ENCODE data around the gene ULK1. TPM values are rescaled to one million over a fixed set of nuclear protein-coding genes. Genes with fewer than 3 reads are reported as not detected.

ULK1 gene
- polyA plus RNA-seq, 1 donor from 2014 or later, result 1.6 TPM

DNA sequence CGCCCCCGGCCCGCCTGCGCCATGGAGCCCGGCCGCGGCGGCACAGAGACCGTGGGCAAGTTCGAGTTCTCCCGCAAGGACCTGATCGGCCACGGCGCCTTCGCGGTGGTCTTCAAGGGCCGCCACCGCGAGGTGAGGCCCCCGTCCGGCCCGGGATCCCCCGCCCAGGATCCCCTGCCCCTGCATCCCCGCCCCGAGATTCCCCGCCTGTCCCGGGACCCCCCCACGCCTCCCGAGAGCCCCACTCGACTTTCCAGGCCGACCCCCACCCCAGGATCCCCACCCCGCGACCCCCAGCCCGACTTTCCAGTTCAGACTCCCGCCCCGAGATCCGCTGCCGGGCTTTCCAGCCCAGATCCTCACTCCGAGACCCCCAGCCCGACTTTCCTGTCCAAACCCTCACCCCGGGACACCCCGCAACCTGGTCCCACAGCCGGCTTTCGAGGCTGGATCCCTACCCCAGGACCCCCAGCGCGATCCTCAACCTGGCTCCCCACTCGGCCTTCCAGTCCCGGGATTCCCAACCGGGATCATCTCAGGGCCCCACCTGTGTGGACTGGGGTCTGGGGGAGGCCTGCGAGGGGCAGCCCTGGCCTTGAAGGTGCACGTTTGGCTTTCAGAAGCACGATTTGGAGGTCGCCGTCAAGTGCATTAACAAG lies 688 bp downstream of the ULK1 start:
- peak overlapping the region; percentile 82 to 95 (median 90) for H3K4me3 Mint-ChIP-seq

DNA sequence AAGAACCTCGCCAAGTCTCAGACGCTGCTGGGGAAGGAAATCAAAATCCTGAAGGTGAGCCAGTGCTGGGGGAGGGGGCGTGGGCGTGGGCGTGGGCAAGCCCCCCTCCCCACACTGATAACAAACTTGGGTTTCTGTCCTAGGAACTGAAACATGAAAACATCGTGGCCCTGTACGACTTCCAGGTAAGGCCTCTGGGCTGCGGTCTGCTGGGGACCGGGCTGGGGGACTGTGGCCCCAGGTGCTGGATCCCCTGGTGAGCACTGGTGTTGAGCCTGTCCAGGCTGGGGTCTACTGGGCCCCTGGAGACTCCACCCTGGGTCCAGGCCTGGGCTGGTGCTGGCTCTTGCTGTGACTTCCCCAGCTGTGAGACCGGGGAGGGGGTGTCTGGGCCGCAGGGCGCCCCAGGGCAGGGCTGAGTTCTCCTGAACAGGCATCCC lies 1.2 kb downstream of the ULK1 start:
- Mint-ChIP-seq H3K27me3 (no peaks in the 10 kb centered on the region), H3K4me3 (peak overlapping the region; percentile 82 to 95 (median 90)), H3K9me3 (no peaks in the 10 kb centered on the region), H3K4me1 (peaks cover 0 to 6% (median 5%) of the 10 kb centered on the region in 3 donors), H3K27ac (peak overlapping the region; percentile 39 to 89 (median 86)), H3K36me3 (peaks cover 2% of the 10 kb centered on the region)

More for the DNA sequence above, 688 bp downstream of the ULK1 start:
- Mint-ChIP-seq H3K27ac (peak overlapping the region; percentile 39 to 89 (median 86)), H3K9me3 (no peaks in the 10 kb centered on the region), H3K36me3 (peaks cover 2% of the 10 kb centered on the region), H3K4me1 (peaks cover 0 to 5% (median 5%) of the 10 kb centered on the region in 3 donors), H3K27me3 (no peaks in the 10 kb centered on the region)

DNA sequence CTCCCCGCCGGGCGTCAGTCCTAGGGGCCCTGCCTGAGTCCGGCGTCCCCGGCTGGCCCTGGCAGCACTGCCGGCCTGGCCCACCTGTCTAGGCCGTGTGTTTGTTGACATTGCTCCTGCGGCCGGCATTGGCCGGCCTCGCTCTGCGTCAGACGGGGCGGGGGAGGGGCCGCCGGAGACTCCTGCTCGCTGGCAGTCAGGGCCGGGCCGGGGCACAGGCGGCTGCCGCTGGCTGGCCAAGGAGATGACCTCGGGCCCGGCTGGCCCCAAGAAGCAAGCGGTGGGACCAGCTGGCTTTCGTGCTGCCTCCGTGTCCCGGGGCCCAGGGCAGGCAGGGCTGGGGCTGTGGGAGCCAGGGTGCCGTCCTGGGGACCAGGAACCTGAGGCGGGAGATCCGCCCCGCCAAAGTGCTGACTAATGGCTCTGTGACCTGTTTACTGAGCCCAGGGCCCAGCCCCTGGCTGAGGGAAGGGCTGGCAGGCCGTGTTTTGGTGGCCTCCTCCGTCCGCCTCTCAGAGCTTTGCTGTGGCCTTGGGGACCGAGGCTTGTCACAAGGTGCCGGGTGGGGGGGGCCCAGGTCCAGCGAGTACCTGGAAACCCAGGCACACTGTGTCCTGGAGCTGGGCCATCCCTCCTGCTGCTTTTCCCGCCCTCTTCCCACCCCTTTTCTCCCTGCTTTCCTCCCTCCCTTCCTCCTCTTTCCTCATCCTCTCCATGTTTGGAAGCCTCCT lies 1.8 kb downstream of the ULK1 start:
- no peaks in the 10 kb centered on the region for H3K27me3 Mint-ChIP-seq
- H3K27ac Mint-ChIP-seq, result peak overlapping the region in 1 of 3 donors; percentile 89

DNA sequence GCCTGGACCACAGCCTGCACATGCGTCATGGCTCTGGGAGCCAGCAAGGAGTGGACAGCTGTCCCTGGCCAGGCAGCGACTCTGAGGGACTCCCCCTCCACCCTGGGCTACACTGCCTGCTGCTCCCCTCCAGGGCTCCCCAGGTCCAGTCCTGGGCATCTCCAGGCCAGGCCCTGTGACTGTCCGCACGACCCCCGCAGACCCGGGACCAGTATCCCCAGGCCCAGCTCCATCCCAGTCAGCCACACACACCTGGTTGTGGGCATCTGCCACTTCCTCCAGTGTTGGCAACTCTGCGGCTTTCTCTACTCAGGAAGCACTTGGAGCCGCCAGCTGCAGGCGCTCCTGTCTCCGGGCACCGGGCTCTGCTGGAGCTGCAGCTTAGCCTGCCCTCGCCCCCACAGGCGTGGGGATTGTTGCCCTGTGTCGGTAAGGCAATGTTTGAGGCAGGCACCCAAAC lies 2.4 kb downstream of the ULK1 start:
- H3K36me3 Mint-ChIP-seq, result peaks cover 2% of the 10 kb centered on the region
- H3K27me3 Mint-ChIP-seq, result no peaks in the 10 kb centered on the region
- peak overlapping the region in 2 of 4 donors; percentile 38 to 79 for H3K4me3 Mint-ChIP-seq
- no peaks in the 10 kb centered on the region for H3K9me3 Mint-ChIP-seq
- H3K27ac Mint-ChIP-seq, result peak overlapping the region in 1 of 3 donors; percentile 3
- H3K4me1 Mint-ChIP-seq, result peaks cover 0 to 6% (median 5%) of the 10 kb centered on the region in 3 donors

More for the DNA sequence above, 1.8 kb downstream of the ULK1 start:
- H3K36me3 Mint-ChIP-seq, result peaks cover 2% of the 10 kb centered on the region
- H3K4me3 Mint-ChIP-seq, result peak overlapping the region; percentile 82 to 95 (median 90)
- H3K9me3 Mint-ChIP-seq, result no peaks in the 10 kb centered on the region
- H3K4me1 Mint-ChIP-seq, result peaks cover 0 to 6% (median 5%) of the 10 kb centered on the region in 3 donors

DNA sequence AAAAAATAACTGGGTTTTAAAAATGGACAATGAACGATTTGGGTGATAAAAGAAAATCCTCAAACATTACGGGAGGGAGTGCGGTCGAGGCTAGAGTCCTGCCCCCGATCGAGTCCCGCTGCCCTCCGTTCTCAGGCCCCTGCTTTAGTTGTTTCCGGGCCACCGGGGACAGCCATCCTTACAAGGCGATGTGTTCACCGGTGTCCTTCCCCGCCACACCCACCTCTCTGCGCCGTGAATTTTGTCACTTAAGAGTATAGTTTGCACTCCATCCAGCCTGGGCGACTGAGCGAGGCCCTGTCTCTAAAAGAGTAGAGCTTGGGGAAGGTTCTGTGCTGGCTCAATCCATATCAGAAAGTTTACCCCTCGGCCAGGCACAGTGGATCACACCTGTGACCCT lies 2.9 kb downstream of the ULK1 start:
- Mint-ChIP-seq H3K4me3 (peak overlapping the region in 3 of 4 donors; percentile 48 to 79 (median 70)), H3K27ac (peak overlapping the region in 1 of 3 donors; percentile 3), H3K9me3 (no peaks in the 10 kb centered on the region), H3K36me3 (peaks cover 2% of the 10 kb centered on the region), H3K4me1 (peaks cover 0 to 8% (median 5%) of the 10 kb centered on the region in 3 donors), H3K27me3 (no peaks in the 10 kb centered on the region)

DNA sequence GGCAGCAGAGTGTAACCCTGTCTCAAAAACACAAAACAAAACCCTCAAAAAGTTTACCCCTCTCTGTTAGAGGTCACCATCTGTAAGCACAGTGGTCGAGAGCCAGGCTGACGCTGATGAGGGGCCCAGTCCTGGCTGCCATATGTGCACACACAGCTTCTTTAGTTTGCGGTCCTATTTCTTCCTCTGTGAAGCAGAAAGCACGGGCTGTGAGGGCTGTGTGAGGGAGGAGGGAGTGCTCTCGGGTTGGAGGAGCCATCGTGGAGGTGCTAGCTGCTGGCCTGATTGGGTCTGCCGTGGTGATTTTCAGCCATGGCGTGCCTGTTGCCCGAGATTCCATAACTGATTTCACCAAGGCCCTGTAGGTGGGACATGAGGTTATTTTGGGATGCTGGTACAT lies 3.5 kb downstream of the ULK1 start:
- no peaks in the 10 kb centered on the region for H3K9me3 Mint-ChIP-seq

DNA sequence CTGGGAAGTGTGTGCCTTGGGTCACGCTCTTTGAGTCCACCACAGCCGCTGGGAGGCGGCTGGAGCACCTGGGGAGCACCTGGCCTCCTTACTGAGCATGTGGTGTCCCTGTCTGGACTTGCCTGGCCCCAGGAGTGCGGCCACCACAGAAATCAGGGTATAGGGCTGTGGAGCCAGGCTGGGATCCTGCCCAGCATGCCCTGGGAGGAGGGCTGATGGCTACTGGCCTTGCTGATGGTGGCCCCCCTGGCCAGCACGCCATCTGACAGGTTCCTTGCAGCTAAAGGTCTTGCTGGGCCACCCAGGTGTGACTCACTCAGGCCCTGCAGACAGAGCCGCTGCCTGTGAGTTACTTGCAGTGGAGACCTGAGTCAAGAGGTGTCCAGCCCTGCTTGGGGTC lies 6.0 kb downstream of the ULK1 start:
- no peak overlapping the region for H3K27ac Mint-ChIP-seq
- H3K9me3 Mint-ChIP-seq, result no peaks in the 10 kb centered on the region
- peaks cover 0 to 8% (median 4%) of the 10 kb centered on the region in 3 donors for H3K4me1 Mint-ChIP-seq
- H3K4me3 Mint-ChIP-seq, result no peak overlapping the region
- H3K27me3 Mint-ChIP-seq, result no peaks in the 10 kb centered on the region
- H3K36me3 Mint-ChIP-seq, result peaks cover 2% of the 10 kb centered on the region

More for the DNA sequence above, 3.5 kb downstream of the ULK1 start:
- Mint-ChIP-seq H3K27ac (no peak overlapping the region), H3K36me3 (peaks cover 2% of the 10 kb centered on the region), H3K27me3 (no peaks in the 10 kb centered on the region), H3K4me3 (peak overlapping the region; percentile 7 to 82 (median 52)), H3K4me1 (peaks cover 0 to 8% (median 5%) of the 10 kb centered on the region in 3 donors)

DNA sequence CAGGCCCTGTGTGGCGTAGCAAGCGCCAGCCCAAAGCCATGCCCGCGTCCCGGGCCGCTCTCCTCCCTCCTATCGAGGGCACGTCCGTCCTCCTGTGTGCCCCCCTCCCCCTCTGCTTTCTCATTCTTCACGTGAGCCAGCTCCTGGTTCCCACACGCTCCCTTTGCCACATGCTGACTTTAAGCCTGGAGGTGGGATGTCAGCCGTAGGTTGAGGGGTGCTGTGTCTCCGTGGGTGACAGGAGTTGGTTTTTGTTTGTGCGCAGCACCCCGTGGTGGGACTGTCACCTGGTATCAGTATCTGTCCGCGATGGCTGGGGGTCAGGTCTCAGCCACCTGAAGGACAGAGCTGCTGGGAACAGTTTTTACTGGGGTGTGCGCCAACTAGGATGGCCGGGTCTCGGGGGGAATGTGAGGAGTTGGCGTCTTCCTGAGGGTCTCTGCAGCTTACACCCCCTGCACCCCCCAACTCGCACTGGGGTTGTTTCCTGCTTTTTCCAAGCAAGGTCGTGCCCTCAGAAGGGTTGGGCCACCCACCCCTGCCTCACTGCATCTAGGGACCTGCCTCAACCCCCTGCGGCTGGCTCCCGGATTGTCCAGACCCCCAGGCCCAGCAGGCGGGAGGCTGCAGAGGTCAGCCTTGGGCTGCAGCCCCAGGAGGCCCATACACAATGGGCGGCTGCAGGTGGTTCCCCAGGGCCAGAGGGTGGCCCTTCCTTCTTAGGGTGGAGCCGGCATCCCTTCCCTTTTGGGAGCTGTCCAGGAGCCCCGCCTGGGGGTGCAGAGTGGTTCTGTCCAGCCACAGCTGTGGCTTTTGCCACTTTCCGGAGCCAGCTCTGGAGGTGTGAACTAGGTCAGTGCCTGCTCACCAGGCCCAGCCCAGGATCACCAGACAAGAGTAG lies 7.3 kb downstream of the ULK1 start:
- peak overlapping the region in 1 of 4 donors; percentile 73 for H3K4me3 Mint-ChIP-seq

DNA sequence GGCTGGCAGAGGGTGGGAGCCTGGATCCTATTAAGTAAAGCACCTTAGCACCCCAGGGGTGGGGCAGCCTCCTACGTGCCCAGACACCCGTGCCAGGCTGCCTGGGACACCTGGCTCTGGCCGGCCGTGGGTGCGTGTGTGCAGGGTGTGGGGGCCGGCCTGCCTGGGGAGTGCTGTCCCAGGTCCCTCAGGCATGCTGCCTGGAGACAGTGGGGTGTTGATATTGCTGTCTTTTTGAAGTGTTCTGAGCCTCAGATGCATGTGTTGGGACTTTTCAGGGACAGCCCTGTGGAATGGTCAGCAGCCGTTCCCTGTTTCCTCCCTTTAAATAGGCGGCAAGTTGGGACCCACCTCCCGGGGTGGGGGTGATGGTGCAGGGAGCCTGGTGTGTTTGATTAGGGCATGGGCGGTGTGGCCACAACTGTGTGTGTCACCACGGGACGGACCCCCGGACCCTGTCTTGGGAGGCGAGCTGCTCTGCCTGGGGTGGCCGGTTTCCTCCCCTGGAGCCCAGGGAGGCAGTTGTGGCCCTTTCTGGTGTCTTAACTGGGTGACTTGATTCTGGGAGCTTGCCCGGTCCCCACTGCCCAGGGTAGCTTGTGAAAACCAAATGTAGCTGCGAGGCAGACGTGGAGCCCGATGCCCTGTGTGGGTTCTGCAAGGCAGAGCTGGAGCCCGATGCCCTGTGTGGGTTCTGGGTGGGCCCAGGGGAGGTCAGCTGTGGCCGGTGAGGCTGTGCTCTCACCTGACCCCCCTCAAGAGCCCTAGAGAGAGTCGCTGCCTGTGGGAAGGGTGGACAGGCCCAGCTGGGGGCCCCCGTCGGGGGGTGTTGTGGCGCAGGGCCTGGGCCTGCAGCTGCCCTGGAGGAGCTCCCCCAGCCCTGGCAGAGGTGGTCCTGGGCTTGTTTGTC lies 8.2 kb downstream of the ULK1 start:
- H3K4me1 Mint-ChIP-seq, result peaks cover 0 to 7% (median 2%) of the 10 kb centered on the region in 3 donors
- no peaks in the 10 kb centered on the region for H3K9me3 Mint-ChIP-seq
- H3K36me3 Mint-ChIP-seq, result peaks cover 2% of the 10 kb centered on the region
- H3K27ac Mint-ChIP-seq, result no peak overlapping the region
- H3K4me3 Mint-ChIP-seq, result no peak overlapping the region
- no peaks in the 10 kb centered on the region for H3K27me3 Mint-ChIP-seq

More for the DNA sequence above, 7.3 kb downstream of the ULK1 start:
- peaks cover 2% of the 10 kb centered on the region for H3K36me3 Mint-ChIP-seq
- no peaks in the 10 kb centered on the region for H3K27me3 Mint-ChIP-seq
- H3K27ac Mint-ChIP-seq, result peak overlapping the region in 1 of 3 donors; percentile 42
- H3K4me1 Mint-ChIP-seq, result peaks cover 0 to 9% (median 2%) of the 10 kb centered on the region in 3 donors
- no peaks in the 10 kb centered on the region for H3K9me3 Mint-ChIP-seq

DNA sequence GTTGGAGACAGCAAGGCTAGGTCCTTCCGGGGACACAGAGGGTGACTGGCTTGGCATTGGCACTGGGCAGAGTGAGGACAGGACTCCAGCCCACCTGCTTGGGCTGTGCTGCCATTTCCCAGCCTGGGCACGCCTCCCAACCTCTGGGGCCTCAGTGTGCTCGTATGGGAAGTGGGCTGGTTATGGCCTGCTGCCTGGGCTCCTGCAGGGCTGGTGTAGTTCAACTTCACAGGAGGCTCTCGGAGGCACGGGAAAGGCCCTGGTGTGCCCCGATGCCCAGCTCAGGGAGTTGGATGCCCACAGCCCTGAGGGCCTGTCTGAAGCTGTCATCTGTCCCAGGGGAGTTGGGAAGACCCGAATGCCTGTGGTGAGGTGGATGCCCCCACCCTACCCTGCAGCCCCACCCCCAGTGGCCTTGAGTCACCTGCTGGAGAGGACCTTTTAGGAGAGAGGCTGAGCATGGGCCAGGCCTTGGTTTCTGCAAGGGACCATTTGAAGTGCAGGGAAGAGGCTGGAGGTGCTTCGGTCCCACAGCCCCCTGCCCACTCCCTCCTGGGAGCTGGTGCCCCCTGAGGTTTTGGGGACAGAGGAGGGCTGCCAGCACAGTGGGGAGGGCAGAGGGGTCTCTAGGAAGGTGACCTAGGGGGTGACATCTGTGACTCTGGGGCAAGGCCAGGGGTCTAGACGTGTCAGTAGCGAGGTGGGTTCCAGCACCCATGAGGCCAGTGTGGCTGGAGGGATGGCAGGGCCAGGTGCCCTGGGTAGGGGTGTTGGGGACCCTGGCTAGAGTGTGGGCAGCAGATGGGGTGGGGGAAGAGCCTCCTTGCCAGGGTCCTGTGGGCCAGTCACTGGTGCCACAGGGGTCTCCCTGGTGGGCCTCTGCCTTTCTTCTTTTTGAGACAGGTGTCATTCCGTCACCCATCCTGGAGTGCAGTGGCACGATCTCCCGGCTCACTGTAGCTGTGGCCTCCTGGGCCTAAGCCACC lies 9.1 kb downstream of the ULK1 start:
- peaks cover 0 to 7% (median 2%) of the 10 kb centered on the region in 3 donors for H3K4me1 Mint-ChIP-seq
- no peaks in the 10 kb centered on the region for H3K27me3 Mint-ChIP-seq
- no peaks in the 10 kb centered on the region for H3K9me3 Mint-ChIP-seq
- H3K4me3 Mint-ChIP-seq, result no peak overlapping the region
- H3K27ac Mint-ChIP-seq, result no peak overlapping the region
- H3K36me3 Mint-ChIP-seq, result peaks cover under 1% of the 10 kb centered on the region

DNA sequence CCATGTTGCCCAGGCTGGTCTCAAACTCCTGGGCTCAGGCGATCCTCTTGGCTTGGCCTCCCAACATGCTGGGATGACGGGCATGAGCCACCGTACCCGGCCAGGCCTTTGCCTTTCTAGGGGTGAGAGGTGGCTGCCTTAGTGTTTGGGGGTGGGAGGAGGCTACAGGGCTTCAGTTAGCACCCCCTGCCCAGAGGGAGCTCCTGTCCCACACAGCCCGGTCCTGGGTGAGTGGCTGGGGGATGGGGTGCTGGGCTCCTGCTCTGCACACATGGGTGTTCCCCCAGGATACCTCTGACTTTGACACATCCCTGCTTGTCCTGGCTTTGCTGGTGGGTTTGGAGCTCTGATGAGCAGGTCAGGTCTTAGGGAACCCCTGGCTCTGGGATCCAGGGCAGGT lies 9.9 kb downstream of the ULK1 start:
- Mint-ChIP-seq H3K4me3 (no peak overlapping the region), H3K27me3 (no peaks in the 10 kb centered on the region), H3K36me3 (no peaks in the 10 kb centered on the region), H3K9me3 (no peaks in the 10 kb centered on the region), H3K4me1 (peaks cover 0 to 8% (median 2%) of the 10 kb centered on the region in 3 donors), H3K27ac (no peak overlapping the region)

DNA sequence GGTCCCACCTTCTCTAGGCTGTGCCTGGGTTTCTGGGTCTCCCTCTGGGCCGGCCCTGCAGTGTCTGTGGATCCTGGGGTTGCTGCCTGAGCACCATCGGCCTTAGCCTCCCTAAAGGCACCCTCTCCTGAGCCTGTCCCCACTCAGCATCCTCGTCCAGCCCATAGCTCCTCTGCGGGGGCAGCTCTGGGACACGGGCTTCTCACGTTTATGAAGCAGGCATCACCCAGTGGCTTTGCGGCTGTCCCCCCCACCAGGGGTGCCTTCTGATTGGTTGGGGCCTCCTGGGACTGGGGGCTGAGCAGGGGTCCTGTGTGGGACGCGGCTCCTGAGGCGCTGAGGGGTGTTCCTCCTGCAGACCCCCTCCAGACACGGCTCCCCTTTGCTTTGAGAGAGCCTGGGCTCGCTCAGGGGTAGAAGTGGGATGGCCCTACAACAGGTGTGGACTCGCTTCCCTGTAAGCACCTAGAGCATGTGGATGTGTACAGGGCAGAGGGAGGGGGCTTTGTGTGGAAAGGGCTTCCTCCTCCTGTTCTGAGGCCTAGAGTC lies 10.7 kb downstream of the ULK1 start:
- Mint-ChIP-seq H3K4me3 (no peak overlapping the region), H3K36me3 (no peaks in the 10 kb centered on the region), H3K27ac (peak overlapping the region in 1 of 3 donors; percentile 86), H3K27me3 (no peaks in the 10 kb centered on the region), H3K9me3 (no peaks in the 10 kb centered on the region), H3K4me1 (peaks cover 0 to 6% (median 2%) of the 10 kb centered on the region in 3 donors)
